VCaP (cell line): Measurements from ENCODE around the gene C1orf50.

Source experiments
- H3K27ac ChIP-seq: fragments of 450-650 bp; 2 replicates; pipeline ENCODE4 v1.5.1; 2017
- TF ChIP-seq, protein P1 (sequence below): fragments of 450-650 bp; conservative IDR thresholded peaks from 2 replicates; pipeline ENCODE4 v1.5.1; 2017; ENCODE audit warnings: mild to moderate bottlenecking, moderate library complexity

C1orf50 gene

GRCh38 chr1:42736571-42737200 lies 30.4 kb upstream of the C1orf50 start:
- TF ChIP-seq, protein P1, sequence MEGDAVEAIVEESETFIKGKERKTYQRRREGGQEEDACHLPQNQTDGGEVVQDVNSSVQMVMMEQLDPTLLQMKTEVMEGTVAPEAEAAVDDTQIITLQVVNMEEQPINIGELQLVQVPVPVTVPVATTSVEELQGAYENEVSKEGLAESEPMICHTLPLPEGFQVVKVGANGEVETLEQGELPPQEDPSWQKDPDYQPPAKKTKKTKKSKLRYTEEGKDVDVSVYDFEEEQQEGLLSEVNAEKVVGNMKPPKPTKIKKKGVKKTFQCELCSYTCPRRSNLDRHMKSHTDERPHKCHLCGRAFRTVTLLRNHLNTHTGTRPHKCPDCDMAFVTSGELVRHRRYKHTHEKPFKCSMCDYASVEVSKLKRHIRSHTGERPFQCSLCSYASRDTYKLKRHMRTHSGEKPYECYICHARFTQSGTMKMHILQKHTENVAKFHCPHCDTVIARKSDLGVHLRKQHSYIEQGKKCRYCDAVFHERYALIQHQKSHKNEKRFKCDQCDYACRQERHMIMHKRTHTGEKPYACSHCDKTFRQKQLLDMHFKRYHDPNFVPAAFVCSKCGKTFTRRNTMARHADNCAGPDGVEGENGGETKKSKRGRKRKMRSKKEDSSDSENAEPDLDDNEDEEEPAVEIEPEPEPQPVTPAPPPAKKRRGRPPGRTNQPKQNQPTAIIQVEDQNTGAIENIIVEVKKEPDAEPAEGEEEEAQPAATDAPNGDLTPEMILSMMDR, result no peak

GRCh38 chr1:42737257-42737656 lies 29.8 kb upstream of the C1orf50 start:
- TF ChIP-seq, protein P1, result peak; percentile 34
- H3K27ac ChIP-seq, result peak overlapping the region; percentile 34

More at GRCh38 chr1:42736571-42737200, 30.4 kb upstream of the C1orf50 start:
- peak overlapping the region; percentile 34 for H3K27ac ChIP-seq

GRCh38 chr1:42737986-42738677 lies 28.9 kb upstream of the C1orf50 start:
- H3K27ac ChIP-seq, result peak overlapping the region; percentile 34; the same call in 1 of the 2 replicates
- TF ChIP-seq, protein P1, result no peak

DNA sequence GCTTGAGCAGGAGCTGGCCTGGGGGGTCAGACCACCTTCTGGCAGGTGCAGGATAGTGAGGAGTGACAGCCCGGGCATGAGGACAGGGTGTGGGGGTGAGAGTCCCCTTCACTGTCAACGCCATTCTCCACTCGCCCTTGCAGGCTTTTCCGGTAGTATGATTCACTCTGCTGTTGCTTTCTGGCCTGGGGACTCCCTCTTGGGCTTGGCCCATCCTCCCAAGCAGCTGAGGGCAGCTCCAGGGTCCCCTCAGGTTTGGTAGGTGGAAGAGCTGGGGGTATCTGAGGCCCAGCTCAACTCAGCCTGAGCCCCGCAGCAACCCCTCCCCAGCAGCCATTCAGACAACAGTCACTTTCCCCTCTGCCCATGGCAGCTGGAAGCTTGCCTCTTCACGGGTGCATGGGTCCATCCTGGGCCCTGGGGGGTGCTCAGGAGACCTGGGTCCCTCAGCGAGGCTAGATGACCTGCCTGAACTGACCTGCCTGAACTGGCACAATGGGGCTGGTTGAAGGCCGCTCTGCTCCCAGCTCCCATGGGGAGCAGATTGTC lies 28.3 kb upstream of the C1orf50 start:
- no peak overlapping the region for H3K27ac ChIP-seq
- TF ChIP-seq, protein P1, result no peak

- TF ChIP-seq, protein P1, result no peak
- H3K27ac ChIP-seq, result no peak within 1 kb of the TSS
Observed at GRCh38 chr1:42739753-42740700, 27.0 kb upstream of the C1orf50 start, which contains the start of gene CLDN19. Gene CLDN19 (minus strand): TSS chr1:42740236. CDS start chr1:42740063, 173 bp downstream.

DNA sequence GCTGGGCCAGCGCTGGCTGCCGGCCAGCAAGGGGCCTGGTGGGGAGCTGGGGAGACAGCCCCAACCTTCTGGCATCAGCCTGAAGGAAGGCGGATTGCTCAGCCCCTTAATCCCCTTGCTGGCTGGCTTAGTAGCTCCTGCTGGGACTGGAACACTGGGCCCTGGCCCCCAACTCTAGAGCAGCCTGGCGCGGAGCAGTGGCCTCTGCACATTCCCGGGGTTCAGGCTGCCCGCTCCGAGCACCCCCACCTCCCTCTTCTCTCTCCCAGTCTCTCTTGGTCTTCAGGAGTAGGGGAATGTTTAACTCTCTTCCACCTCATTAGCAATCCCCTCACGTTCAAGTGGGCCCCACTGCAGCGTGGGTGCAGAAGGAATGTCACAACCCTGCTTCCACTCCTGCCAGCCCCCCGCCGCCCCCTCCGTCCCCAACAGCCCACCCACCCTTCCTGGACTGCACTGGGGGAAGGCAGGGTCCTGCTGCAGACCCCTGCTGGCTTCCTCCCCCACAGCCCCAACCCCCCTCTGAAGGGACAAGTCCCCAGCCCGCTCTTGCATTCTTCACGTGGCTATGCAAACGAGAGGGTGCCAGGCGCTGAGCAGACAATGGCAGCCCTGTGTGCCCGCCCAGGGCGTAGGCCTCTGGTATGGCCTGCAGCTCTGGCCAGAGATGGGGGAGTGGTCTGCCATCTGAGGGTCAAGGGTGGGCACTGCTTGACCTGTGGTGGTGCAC lies 26.0 kb upstream of the C1orf50 start:
- no peak overlapping the region for H3K27ac ChIP-seq
- TF ChIP-seq, protein P1, result no peak
